ENCODE measurements around the gene PARG.

DNA sequence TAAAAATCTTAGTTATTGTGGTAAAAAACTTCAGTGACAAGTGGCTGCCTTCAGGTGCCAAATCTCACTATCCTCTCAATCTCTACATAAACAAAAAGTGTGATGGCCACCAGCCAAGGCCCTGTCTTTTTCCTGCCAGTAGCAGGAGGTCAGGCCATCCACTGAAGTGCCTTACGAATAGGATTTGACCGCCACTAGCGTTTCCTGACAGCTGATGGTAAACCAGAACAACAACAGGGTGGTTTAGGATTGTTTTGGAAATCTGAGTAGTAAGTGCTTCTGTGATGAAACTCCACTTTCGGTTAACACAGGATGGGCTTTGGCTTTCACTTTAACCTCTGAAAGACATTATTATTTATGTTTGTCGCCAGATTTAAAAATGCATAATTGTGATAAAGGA, 124.0 kb downstream of the PARG start:
- TF ChIP-seq POLR2A (IDR thresholded peaks at IDR 0.05; ENCODE audit: low read depth, low read length) (no peak), SPI1 (IDR thresholded peaks at IDR 0.05; ENCODE audit: low read depth, low read length) (no peak), POLR2AphosphoS5 (IDR thresholded peaks at IDR 0.05; ENCODE audit: low read depth, low read length) (no peak), TAF1 (IDR thresholded peaks at IDR 0.05; ENCODE audit: low read depth, low read length) (no peak)
